Measurements from ENCODE around the gene SLC17A9.

DNA sequence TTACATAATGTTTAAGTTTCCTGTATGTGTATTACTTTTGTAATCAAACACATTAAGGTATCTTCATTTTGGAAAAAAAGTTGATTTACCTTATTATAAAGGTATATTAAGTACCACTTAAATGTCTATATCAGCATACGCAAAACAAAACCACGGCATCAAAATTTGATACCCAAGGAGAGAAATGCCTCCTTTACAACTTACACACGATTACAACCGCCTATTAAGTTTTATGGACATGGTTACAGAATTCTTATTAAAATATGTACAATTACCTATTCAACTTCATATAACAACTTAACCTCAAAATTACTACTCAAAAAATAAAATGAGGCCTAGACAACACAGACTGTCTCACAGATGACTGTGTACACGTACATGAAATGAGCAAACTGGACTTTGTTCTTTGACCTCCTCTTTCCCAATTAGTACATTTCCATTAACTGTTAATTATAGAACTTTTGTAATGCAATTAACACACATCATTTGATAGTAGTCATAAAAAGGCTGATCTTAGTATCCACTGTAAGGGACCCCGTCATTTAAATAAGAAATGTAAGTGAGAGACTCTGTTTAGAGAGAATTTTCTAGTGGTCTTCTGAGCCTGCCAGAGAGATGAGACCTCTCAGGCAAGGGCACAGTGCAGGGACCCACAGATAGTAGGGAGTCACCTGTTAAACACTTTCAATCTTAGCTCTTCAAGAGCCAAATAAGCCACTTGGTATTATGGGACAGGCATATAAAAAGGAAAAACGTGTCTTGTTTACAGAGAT, 28.7 kb upstream of the SLC17A9 start:
- TF ChIP-seq POLR2A (IDR thresholded peaks at IDR 0.05; ENCODE audit: low read length), result no peak
- TF ChIP-seq GATA1 (IDR thresholded peaks at IDR 0.05; ENCODE audit: low read depth, low read length), result no peak
